ENCODE results near the gene MUC12.

DNA sequence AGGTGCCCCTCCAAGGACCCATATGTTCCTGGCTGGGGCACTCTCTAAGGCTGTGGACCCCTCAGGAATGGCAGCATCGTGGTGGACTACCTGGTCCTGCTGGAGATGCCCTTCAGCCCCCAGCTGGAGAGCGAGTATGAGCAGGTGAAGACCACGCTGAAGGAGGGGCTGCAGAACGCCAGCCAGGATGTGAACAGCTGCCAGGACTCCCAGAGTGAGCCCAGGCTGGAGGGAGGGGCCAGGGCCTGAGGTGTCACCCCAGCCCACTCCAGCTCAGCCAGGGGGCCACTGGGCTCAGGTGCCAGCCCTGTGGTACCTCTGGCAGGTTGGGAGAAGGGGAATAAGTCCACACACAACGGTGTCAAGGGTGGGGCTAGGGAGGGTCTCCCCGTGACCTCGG, 4.7 kb upstream of the MUC12 start:
- TF ChIP-seq EZH2phosphoT487 (IDR thresholded peaks at IDR 0.05; ENCODE audit: borderline replicate concordance), result no peak
- TF ChIP-seq CTCF (IDR thresholded peaks at IDR 0.05 in 2 of 3, conservative IDR thresholded peaks at IDR 0.05 in 1 of 3; ENCODE audit: borderline replicate concordance in 1 of 3, insufficient read depth in 1 of 3, low read depth in 2 of 3, low read length in 2 of 3), result no peak
- no peak for TF ChIP-seq EZH2 (IDR thresholded peaks at IDR 0.05)
- no peak for TF ChIP-seq EGR1 (IDR thresholded peaks at IDR 0.05; ENCODE audit: low read depth)
- no peak for TF ChIP-seq POLR2AphosphoS5 (IDR thresholded peaks at IDR 0.05; ENCODE audit: low read depth, low read length)
- TF ChIP-seq ELF1 (IDR thresholded peaks at IDR 0.05; ENCODE audit: borderline replicate concordance, low read depth), result no peak

Measured in HCT116 (cell line).